Fibroblast of peridontal ligament (primary cell): ENCODE measurements around the gene MOBP.

Experiments
- DNase-seq: peaks from one replicate; pipeline ENCODE4 v3.0.0-alpha.2; 2010; ENCODE audit errors: extremely low read depth

MOBP gene

DNA sequence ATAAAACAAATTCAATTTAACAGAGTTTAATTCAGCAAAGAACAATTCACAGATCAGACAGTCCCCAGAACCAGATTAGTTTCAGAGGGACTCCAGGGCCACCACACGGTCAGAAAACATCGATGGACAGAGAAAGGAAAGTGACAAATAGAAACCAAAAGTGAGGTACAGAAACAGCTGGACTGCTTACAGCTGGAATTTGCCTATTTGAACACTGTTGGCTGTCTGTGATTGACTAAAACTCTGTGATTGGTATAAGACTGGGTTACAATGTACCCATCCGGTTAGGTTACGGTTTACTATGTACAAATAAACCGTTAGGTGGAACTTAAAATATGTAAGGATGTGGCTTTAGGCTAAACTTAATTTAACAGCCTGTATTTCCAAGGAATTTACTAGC, 30.3 kb downstream of the MOBP start:
- no peak for DNase-seq

DNA sequence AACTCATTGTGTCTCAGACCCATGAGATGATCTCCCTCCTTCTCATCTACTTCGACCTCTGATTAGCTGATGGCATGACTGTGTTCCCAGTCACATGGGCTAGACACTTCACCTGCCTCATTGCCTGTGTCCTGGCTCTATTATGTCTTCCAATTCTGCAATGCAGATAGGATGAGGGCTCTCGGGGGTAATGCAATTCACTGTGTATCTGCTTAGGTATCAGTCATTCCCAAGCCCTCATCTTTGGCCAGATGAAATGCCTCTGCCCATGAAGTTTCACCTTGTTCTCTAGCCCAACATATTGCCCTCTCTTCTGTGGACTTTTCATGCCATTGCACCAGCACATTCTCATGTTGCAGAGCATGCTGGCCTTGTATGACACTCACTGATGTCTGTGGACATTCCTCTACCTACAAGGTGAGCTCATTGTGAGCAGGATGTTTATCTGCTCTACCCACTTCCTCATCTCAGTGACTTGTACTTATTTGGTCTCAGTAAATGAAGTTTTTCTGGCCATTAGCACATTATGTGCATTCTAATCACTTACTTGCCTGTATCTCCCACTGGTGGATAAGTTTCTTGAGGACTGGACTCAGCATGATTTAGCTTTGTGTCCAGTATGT, 32.3 kb downstream of the MOBP start:
- DNase-seq: no peak

DNA sequence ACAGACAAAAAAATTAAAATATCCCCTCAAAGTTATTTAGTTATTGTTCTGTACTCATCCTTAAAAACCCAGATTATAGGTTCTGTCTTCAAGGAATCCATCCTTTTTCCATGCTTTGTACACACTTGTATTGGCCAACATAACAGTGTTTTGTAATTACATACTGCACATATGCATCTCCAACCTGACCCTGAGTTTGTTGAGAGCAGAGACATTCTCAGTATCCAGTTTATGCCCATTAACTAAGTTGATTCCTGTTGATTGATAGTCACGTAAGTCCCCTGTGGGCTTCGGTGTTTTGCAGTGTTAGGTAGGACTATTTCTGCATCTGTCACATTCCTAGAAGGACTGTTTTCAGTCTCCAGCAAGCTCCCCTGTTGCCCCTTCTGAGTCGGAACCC, 33.6 kb downstream of the MOBP start:
- no peak for DNase-seq

DNA sequence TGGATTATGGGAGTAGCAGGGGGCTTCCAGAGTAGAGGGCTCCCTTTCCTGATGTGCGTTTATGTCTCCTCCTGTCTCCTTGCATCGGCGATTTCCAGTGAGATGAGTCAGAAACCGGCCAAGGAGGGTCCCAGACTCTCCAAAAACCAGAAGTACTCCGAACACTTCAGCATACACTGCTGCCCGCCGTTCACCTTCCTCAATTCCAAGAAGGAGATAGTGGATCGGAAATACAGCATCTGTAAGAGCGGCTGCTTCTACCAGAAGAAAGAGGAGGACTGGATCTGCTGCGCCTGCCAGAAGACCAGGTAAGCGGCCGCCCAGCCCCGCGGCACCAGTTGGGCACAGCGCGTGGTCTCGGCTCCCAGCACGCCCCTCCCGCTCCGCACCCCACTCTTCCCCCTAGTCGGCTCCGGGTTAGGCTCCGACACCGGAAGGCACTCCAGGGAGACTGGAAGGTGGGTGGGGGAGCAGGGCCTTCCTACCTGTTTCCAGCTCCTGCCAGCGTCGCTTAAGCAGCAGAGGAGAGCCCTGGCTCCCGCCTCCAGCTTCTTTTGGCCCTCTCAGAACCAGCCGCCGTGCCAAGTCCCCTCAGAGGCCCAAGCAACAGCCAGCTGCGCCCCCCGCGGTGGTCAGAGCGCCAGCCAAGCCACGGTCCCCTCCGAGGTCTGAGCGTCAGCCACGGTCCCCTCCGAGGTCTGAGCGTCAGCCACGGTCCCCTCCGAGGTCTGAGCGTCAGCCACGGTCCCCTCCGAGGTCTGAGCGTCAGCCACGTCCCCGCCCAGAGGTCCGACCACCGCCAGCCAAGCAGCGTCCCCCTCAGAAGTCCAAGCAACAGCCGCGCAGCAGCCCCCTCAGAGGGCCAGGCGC, 34.7 kb downstream of the MOBP start:
- DNase-seq: no peak

DNA sequence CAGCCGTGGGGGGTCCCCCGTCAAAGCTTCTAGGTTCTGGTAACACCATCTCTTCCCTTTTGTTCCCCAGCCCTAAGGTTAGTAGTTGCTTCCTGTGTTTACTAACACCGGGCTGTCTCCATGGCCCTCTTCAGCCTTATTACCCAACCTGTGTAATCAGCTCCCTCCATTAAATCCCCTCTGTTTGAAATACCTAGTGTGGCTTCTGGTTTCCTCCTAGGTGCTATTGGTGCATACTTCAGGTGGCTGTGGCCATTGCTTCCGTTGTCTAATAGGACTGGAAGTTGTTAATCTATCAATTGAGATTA, 35.3 kb downstream of the MOBP start:
- no peak for DNase-seq

DNA sequence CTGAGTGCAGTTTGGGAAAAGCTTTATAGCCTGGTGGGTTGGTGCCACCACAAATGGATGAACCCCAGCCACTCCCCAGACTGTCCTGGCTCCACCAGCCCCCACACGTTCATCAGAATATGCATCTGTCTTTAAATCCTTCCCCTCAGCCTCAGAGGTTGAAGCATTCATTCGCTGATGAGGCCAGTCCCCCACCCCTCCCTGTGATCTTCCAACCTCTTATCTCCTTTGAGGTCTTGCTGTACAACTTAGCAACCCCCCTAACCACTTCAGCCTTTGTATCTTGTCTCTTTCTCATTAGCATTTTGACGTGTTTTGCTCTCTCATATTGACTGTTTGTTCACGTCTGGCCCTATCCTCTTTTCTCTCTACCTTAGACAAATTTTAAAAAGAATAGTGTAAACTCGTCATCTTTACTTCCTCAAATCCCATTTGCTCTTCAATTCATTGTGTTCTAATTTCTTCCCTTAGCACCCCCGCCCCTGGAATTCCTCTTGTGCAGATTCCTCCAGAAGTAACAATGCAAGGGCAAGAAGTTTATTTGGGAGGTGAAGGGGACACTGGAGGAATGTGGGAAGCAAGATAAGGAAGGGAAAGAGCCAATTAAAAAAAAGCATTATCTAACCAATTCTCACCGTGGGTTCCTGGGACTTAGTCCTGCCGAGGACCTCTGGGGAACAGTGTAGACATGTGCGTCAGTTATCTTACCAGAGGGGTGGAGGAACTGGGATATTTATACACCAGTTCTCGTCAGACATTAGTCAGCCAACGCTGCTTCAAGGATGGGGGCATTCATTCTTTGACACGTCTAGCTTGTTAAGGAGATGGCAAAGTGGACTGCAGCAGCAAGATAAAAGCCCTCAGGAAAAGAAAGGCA, 38.6 kb downstream of the MOBP start:
- DNase-seq: no peak

GRCh38 chr3:39506863-39507262, 39.4 kb downstream of the MOBP start:
- no peak for DNase-seq

DNA sequence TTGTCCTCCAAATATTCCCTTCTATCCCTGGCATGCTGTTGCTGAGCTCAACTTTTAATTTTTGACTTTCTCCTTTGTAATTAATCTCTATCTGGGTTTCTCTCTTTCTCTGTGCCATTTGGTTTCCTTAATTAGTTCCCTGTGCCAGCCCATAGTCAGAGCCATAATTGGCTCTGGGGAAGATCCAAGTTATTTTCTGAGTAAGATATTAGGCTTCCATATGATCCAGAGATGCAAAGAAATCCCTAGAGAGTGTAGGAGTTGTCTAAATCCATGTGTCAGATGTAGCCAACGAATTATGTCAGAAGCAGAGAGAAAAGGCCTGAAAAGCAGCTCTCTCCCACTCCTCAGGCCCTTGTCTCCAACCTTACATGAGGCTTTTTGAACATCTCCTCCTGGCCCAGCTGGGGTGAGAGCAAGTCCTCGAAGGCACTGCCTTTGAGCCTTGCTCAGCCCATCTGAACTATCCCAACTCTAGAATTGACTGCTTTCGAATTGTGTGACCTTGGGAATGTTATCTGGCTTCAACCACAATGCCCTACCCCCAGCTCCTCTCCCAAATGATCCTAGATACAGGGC, 46.4 kb downstream of the MOBP start:
- DNase-seq: no peak

DNA sequence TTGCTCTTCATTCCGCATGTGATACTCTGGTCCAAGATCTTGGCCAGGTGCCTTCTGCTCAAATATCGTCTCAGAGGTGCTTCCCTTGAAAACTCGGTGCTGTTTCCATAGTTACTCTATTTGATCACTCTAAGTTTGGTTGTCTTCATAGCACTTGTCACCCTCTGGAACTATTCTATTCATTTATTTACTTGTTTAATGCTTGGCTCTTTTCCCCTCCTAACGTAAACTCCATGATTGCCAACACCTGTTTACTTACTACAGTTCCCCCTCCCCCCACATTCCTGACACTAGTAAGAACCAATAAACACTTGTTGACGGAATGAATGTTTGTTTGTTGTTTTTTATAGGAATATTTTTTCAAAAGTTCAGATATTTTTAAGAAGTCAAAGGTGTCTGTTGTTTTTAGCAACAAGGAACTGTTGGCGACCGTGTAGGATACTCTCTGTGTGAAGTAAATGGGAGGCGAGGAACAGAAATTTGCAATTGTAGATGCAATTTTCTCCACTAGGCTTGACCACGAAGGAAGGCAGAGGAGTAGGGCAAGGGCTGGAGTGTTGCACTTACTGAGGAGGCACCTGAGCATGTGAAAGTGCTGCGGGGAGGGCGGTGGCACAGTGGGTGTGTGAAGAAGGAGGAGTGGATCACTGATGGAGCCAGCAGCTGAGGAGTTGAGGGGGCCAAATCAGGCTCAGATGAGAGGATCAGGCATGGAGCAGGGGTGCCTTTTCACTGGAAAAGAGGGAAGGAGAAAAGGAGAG, 48.4 kb downstream of the MOBP start:
- DNase-seq: no peak

DNA sequence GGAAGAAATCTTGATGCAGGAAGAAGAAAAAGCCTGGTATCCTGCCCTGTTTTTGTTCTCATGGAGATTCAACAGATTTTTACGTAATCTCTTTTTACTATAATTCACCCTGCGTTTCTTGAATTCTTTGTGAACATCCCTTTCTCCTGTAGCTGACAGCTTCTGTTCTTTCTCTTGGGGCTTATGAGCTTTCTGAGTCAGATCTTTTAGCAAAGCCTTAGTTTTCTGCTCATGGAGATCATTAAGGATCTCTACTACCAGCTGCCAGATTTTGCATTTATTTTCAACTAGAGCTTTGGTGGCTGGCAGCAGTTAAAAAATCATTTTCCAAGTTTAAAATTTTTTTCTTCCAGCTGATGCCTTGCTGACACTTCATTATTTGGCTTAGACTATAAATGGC, 51.6 kb downstream of the MOBP start:
- DNase-seq: no peak

DNA sequence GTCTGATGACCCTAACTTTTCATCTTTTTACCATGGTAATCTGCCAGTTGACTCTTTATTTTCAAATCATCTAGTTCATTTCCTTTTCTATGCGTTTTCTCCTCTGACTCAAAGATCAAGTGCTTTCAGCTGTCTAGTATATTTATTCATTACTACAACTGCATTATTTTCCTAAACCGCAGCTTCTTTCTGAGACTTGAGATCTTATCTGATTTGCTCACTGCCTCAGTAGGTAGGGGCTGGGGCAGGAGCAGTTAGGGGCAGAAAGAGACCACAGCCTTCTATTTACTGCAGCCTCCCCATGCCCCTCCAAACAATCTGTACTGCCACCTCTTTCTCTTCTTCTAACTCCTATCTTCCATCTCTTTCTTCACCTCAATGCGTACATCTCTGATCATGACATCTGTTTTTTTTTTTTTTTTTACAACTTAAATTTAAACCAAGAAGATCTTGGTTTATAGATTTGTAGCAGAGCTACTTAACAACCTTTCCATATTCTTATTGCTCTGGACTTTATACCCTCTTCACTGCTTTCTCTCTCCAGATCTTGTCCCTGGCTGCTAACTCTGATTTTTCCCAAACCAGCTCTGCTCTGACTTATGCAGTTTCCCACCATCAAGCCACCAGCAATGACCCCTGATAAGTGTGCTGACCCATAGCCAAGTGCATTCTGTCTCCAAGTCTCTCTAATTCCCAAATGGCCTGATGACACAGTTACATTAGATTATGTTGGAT, 52.2 kb downstream of the MOBP start:
- DNase-seq: no peak

DNA sequence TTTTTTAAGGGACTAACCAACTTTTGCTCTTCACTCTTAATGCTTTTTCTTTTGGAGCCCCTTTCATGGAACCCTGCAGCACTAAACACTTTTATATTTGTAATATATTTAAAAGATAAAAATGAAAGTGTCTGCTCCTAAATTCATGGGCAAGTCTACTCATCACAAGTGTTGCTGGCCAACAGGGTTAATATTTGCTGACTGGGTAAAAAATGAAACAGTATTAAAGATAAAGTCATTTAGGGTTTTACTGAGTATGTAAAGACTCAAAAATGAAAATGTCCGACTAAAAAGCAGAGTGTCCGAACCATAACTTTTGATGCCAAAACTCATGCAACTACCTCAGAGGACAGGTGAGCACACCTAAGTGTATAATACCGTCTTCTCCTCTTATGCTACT, 54.0 kb downstream of the MOBP start:
- DNase-seq: no peak

DNA sequence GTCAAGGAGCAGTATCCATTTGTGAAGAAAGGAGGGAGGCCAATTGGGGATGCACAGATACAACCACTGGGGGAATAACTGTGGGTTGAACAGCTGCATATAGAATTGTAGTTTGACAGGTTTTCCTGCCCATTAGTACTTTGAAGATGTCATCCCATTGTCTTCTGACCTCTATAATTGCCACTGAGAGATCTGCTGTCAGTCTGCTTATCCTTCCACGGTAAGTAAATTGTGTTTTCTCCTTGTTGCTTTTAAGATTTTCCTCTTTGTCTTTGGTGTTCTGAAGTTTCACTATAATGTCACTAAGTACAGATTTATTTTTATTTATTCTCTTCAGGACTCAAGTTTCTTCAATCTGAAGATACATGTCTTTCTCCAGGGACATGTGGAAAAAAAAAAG, 56.6 kb downstream of the MOBP start:
- DNase-seq: no peak

DNA sequence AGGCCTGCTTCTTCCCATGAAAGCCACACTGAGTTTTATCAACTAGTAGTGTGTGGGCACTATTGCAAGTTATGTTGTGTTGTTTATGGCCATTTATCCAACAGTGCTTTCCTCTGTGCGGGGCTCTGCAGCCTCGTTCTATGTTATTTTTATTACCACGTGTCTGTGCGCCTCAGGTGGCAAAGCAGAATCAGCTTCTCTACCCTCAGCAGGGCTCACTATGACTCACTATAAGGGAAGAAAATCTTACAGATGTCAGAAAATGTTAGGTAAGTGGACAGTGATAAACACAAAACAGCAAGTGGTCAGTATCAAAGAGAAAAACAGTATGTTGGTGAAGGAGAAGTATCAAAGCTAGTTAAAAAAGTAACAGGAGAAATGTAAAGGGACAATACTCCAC, 61.4 kb downstream of the MOBP start:
- DNase-seq: no peak

- DNase-seq: no peak
Observed at GRCh38 chr3:39529577-39529976, 62.1 kb downstream of the MOBP start.

- DNase-seq: no peak
Observed at GRCh38 chr3:39531066-39531465, 63.6 kb downstream of the MOBP start.

- DNase-seq: peak; percentile 13
Observed at GRCh38 chr3:39531665-39532064, 64.2 kb downstream of the MOBP start.

DNA sequence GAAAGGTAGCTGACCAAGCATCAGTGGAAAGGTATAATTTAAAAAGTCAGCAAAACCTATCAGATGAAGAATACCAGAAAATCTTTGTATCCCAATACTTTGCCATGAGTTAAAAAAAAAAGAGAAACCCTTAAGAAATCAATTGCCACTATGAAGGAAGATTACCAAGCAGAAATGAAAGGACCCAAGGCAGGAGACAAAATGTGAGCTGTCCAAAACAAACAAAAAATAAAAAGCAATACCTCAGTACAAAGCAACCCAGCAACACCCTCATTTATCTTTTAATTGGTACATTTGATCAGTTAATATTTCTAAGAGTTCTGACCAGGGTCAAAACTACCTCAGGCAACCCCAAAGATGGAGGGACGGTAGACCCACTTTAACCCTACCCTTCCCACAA, 65.3 kb downstream of the MOBP start:
- no peak for DNase-seq

DNA sequence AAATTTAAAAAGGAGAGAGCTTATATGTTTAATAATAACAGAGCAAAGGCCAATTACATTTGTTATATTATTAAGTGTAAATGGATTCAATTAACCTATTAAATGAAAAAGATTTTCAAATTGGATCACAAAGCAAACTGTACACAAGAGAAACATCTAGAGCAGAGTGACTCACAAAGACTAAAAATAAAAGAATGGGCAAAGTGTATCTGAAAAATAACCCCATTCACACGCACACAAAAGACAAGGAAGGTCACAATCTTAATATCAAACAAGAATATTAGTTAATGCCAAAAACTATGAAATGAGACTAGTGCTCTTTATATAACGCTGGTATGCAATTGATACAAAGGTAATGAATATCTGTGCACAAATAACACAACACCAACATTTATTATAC, 65.7 kb downstream of the MOBP start:
- DNase-seq: no peak

GRCh38 chr3:39540162-39540921, 72.9 kb downstream of the MOBP start:
- no peak for DNase-seq
